HL-60 (cell line): ENCODE results near the gene FBN1.

Source experiments
- GABPA ChIP-seq: IDR thresholded peaks from 2 replicates; pipeline ENCODE4 v1.6.1; 2012; ENCODE audit warnings: low read depth
- POLR2AphosphoS5 ChIP-seq: IDR thresholded peaks from 2 replicates; pipeline ENCODE4 v1.6.1; 2012; ENCODE audit warnings: low read depth
- REST ChIP-seq: IDR thresholded peaks from 2 replicates; pipeline ENCODE4 v1.6.1; 2012; ENCODE audit warnings: low read depth; ENCODE audit not compliant: insufficient replicate concordance
- TF ChIP-seq, protein P1 (sequence below): IDR thresholded peaks from one replicate; pipeline ENCODE4 v1.5.1; 2011; ENCODE audit warnings: low read length, control low read depth, inconsistent platforms; ENCODE audit not compliant: insufficient read depth

DNA sequence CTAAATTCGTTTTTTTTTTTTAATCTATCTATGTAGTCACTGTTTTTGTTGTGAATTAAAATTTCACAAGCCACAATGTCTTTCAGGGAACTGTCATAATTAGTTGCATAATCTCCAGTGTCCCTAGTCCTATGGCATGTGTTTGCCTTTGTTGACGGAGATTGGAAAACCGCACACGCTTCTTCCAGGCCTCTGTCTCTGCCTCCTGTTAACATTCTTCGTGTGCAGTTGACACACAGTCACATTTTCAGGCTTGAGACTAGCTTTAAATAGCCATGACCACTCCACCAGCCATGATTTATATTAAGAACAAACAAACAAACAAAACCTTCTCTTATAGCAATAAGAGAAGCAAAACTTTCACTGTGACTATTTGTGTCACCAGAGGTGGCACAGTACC, 174.4 kb downstream of the FBN1 start:
- TF ChIP-seq, protein P1, sequence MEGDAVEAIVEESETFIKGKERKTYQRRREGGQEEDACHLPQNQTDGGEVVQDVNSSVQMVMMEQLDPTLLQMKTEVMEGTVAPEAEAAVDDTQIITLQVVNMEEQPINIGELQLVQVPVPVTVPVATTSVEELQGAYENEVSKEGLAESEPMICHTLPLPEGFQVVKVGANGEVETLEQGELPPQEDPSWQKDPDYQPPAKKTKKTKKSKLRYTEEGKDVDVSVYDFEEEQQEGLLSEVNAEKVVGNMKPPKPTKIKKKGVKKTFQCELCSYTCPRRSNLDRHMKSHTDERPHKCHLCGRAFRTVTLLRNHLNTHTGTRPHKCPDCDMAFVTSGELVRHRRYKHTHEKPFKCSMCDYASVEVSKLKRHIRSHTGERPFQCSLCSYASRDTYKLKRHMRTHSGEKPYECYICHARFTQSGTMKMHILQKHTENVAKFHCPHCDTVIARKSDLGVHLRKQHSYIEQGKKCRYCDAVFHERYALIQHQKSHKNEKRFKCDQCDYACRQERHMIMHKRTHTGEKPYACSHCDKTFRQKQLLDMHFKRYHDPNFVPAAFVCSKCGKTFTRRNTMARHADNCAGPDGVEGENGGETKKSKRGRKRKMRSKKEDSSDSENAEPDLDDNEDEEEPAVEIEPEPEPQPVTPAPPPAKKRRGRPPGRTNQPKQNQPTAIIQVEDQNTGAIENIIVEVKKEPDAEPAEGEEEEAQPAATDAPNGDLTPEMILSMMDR: no peak
- no peak for TF ChIP-seq POLR2AphosphoS5
- TF ChIP-seq REST: no peak
- no peak for TF ChIP-seq GABPA
